Hepatocyte (in vitro differentiated cells): ENCODE data around the gene TRMT10A.
"Not testable (repeated sequence)": the region's sequence is repeated elsewhere in the genome, so short reads cannot be mapped to it uniquely, and the experiment has no call there.

ENCODE experiments used
- EZH2 ChIP-seq: fragments of 200-600 bp; sonication (generic); IDR thresholded peaks from 2 replicates; pipeline ENCODE4 v1.6.1; 2016; ENCODE audit warnings: antibody characterized with exemption, mild to moderate bottlenecking, borderline replicate concordance
- TF ChIP-seq, protein P1 (sequence below): fragments of 200-600 bp; sonication (generic); IDR thresholded peaks from 2 replicates; pipeline ENCODE4 v1.5.1; 2016; ENCODE audit warnings: antibody characterized with exemption, mild to moderate bottlenecking; ENCODE audit not compliant: poor library complexity

- not testable (repeated sequence) for TF ChIP-seq EZH2
- TF ChIP-seq, protein P1, sequence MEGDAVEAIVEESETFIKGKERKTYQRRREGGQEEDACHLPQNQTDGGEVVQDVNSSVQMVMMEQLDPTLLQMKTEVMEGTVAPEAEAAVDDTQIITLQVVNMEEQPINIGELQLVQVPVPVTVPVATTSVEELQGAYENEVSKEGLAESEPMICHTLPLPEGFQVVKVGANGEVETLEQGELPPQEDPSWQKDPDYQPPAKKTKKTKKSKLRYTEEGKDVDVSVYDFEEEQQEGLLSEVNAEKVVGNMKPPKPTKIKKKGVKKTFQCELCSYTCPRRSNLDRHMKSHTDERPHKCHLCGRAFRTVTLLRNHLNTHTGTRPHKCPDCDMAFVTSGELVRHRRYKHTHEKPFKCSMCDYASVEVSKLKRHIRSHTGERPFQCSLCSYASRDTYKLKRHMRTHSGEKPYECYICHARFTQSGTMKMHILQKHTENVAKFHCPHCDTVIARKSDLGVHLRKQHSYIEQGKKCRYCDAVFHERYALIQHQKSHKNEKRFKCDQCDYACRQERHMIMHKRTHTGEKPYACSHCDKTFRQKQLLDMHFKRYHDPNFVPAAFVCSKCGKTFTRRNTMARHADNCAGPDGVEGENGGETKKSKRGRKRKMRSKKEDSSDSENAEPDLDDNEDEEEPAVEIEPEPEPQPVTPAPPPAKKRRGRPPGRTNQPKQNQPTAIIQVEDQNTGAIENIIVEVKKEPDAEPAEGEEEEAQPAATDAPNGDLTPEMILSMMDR = not testable (repeated sequence)
Measured at GRCh38 chr4:99534699-99535098, 29.1 kb downstream of the TRMT10A start.
